GM21786 (cell line): ENCODE data around the gene ZFP37.
"Not testable (repeated sequence)": the region's sequence is repeated elsewhere in the genome, so short reads cannot be mapped to it uniquely, and the experiment has no call there.

ENCODE experiments used
- ATAC-seq: cut with Tn5 transposase; IDR thresholded peaks from one replicate; pipeline ENCODE4 v1.9.1; 2021; ENCODE audit not compliant: unreplicated experiment

ZFP37 gene

GRCh38 chr9:113056191-113057106 lies at the start of gene ZFP37:
Gene ZFP37, minus strand, starts transcription at chr9:113056724. Its CDS starts 36 bp downstream, at chr9:113056688.
- ATAC-seq = peak; percentile 93

GRCh38 chr9:113105345-113105744 lies 48.8 kb upstream of the ZFP37 start:
- ATAC-seq = not testable (repeated sequence)

GRCh38 chr9:113095561-113095960 lies 39.0 kb upstream of the ZFP37 start:
- ATAC-seq = no peak

GRCh38 chr9:113089924-113090323 lies 33.4 kb upstream of the ZFP37 start:
- not testable (repeated sequence) for ATAC-seq

- ATAC-seq = not testable (repeated sequence)
Measured at GRCh38 chr9:113089143-113089505, 32.6 kb upstream of the ZFP37 start.

- ATAC-seq = not testable (repeated sequence)
Measured at GRCh38 chr9:113088456-113089142, 32.1 kb upstream of the ZFP37 start.

- ATAC-seq = not testable (repeated sequence)
Measured at GRCh38 chr9:113062932-113063310, 6.4 kb upstream of the ZFP37 start.

GRCh38 chr9:113062256-113062931 lies 5.9 kb upstream of the ZFP37 start:
- not testable (repeated sequence) for ATAC-seq

GRCh38 chr9:113061072-113061850 lies 4.7 kb upstream of the ZFP37 start:
- ATAC-seq = not testable (repeated sequence)

GRCh38 chr9:113059581-113060284 lies 3.2 kb upstream of the ZFP37 start:
- ATAC-seq = not testable (repeated sequence)

- ATAC-seq = no peak
Measured at GRCh38 chr9:113057193-113057592, 669 bp upstream of the ZFP37 start.

- ATAC-seq = no peak
Measured at GRCh38 chr9:113042884-113043657, 13.5 kb downstream of the ZFP37 start.

GRCh38 chr9:113026200-113026599 lies 30.3 kb downstream of the ZFP37 start:
- ATAC-seq = no peak

GRCh38 chr9:113018247-113018646 lies 38.3 kb downstream of the ZFP37 start:
- ATAC-seq = no peak

- no peak for ATAC-seq
Measured at GRCh38 chr9:113012492-113012891, 44.0 kb downstream of the ZFP37 start.

GRCh38 chr9:113011911-113012381 lies 44.6 kb downstream of the ZFP37 start, which contains the start of gene ZNF883:
Gene ZNF883, minus strand, starts transcription at chr9:113012192.
- no peak for ATAC-seq

- ATAC-seq = no peak
Measured at GRCh38 chr9:113005777-113006176, 50.7 kb downstream of the ZFP37 start.

- ATAC-seq = no peak
Measured at GRCh38 chr9:112997236-112997941, 59.1 kb downstream of the ZFP37 start.
